ENCODE data around the gene ASB1. TPM values are rescaled to one million over a fixed set of nuclear protein-coding genes. Genes with fewer than 3 reads are reported as not detected.
"Not testable (repeated sequence)": the region's sequence is repeated elsewhere in the genome, so short reads cannot be mapped to it uniquely, and the experiment has no call there.

The ASB1 gene
- polyA plus RNA-seq, 3 donors, result 27.3 to 33.2 (median 29.0) TPM

DNA sequence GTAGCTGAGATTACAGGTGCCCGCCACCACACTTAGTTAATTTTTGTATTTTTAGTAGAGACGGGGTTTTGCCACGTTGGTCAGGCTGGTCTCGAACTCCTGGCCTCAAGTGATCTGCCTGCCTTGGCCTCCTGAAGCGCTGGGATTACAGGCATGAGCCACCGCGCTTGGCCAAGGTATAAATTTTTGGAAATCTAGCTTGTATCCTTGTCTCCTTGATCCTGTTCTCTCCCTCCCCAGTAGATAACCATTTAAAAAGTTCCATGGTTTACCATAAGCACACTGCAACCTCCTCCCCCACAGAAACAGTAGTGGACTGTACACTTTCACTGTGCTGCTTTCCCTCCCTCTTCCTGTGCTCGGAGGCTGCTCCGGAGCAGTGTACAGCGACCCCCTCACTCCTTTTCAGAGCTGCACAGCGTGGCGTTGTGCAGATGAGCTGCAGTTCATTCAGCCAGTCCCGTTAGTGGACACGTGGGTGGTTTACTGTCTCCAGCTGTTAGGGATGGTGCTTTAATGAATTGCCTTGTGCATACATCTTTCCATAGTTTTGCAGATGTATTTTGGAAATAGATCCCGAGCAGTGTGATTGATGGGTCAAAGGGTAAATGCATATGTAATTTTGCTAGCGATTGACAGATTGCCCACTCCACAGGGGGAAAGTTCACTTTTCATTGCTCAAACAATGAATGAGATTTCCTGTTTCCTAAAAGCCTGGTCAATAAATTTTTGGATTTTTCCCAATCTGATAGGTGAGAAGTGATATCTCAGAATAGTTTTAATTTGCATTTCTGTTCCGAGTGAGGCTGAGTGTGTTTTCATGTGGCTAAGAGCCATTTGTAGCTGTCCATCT, 14.8 kb downstream of the ASB1 start:
- no peak for DNase-seq (ENCODE audit: low read depth in 3 of 3, low spot score in 2 of 3)

DNA sequence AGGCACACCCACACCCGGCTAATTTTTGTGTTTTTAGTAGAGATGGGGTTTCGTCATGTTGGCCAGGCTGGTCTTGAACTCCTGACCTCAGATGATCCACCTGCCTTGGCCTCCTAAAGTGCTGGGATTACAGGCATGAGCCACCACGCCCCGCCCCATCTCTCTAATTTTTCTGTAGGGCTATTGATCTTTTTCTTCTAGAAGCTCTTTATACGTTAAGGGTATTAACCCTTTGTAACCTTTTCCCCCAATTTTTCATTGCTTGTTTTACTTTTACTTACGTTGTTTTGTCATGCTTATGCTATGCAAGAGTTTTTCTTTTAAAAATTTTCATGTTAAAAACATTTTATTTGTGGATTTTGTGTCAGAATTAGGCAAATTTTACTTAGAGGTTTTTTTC, 15.5 kb downstream of the ASB1 start:
- not testable (repeated sequence) for DNase-seq (ENCODE audit: low read depth in 3 of 3, low spot score in 2 of 3)

DNA sequence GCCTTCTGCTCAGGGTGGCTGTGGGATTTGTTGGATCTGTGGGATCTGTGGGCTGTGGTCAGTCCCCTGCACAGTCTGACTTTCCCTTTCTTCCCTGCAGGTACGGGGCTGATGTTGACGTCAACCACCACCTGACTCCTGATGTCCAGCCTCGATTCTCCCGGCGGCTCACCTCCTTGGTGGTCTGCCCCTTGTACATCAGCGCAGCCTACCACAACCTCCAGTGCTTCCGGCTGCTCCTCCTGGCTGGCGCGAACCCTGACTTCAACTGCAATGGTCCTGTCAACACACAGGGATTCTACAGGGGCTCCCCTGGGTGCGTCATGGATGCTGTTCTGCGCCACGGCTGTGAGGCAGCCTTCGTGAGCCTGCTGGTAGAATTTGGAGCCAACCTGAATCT, 17.5 kb downstream of the ASB1 start:
- no peak for DNase-seq (ENCODE audit: low read depth in 3 of 3, low spot score in 2 of 3)

DNA sequence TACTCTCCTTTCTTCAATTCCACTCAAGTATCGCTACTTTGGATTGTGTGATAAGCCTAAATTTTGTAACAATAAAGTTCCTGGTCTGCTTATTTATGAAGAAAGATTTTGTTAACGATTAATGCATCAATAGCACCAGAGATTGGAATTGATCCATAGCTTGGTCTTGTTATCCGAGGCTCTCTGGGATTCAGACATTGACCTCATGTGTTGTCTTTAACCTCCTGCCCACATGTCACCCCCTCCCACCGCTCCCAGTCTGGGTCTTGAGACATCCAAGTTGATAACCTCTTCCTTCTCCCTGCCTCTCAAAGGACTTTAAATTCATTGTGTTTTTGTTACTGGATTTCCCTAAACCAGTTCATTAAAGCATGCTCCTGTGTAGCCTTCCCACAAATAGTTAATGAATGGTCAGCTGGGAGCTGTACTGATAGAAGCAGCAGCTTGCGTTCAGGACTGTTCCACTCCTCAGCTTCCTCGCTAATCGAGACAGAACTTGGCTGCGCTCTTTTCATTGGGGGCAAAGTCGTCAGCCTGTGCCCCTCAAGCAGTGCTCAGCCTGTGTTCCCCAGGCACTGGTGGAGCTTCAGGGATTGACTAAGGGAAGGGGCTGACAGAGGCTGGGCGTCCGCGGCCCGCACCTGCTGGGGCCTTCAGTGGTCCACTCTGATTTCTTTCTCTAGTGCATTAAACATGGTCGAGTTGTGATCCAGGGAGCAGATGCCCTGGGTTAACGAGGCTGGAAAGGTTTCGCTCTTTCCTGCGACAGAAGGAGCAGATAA, 18.9 kb downstream of the ASB1 start:
- no peak for DNase-seq (ENCODE audit: low read depth in 3 of 3, low spot score in 2 of 3)

DNA sequence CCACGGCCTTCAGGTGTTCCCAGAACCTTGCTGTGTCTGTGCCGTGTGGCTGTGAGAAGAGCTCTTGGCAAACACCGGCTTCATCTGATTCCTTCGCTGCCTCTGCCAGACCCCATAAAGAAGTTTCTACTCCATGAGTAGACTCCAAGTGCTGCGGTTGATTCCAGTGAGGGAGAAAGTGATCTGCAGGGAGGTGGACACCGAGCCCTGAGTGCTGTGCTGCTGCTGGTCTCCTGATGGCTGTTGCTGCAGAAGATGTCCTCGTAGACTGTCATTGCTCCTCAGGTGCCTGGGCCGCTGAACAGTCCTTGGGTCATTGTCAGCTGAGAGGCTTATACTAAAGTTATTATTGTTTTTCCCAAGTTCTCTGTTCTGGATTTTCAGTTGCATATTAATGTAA, 19.6 kb downstream of the ASB1 start:
- DNase-seq (ENCODE audit: low read depth in 3 of 3, low spot score in 2 of 3), result no peak

DNA sequence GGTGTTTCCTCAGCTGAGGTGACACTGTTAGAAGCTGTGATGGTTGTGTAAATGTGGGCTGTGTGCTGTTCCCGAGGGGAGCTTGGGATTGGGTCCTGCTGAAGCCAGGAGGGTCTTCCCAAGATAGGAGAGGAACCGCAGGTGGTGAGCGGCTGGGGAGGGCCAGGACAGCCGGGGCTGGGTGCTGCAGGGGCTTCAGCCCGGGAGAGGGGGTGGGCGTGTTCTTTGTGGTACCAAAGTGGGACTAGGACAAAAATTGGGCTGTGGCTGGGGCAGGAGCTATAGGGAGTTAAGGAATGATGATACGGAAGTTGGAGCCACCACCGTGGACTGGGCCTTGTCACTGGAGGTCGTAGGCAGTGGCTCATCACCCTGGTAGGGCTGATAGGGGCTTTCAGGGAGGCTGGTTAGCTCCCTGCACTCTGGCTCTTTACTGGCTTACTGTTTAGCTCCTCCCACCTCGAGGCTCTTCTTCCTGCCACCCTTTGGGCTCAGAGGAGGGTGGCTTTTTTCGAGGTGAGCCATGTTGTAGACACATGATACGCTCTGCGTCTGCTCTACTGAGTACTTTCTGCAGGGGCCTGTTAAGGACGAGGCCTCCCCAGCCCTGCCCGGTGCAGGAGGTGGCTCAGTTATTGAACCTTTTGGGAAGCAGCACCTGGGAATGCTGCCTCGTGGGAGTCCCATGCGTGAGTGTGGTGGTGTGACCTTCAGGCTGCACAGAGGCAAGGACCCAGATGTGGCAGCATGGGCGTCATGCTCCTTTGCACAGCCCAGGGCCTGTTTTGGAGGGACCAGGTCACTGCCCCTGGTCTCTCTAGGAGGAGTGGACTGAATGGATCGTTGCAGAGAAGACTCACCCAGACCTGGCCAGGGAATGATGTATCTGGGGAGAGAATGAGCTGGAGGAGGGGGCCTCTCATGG, 21.6 kb downstream of the ASB1 start:
- no peak for DNase-seq (ENCODE audit: low read depth in 3 of 3, low spot score in 2 of 3)

DNA sequence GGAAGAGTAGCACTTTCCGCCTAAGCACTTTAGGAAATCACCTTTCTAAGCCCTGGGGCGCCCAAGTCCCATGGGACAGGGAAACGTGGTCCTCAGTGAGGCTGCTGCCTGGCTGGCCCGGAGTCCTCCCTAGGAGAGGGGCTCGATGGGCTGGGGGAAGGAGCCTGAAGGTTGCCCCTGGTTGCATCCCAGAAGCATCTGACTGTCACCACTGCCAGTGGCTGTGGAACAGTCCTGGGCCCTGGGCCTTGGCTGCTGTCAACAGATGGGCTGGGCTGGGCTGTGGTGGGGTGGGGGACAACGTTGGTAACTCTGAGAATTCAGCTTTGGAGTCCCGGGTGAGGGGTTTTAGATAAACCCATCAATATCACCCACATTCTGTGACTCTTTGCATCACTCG, 22.5 kb downstream of the ASB1 start:
- DNase-seq (ENCODE audit: low read depth in 3 of 3, low spot score in 2 of 3), result no peak

DNA sequence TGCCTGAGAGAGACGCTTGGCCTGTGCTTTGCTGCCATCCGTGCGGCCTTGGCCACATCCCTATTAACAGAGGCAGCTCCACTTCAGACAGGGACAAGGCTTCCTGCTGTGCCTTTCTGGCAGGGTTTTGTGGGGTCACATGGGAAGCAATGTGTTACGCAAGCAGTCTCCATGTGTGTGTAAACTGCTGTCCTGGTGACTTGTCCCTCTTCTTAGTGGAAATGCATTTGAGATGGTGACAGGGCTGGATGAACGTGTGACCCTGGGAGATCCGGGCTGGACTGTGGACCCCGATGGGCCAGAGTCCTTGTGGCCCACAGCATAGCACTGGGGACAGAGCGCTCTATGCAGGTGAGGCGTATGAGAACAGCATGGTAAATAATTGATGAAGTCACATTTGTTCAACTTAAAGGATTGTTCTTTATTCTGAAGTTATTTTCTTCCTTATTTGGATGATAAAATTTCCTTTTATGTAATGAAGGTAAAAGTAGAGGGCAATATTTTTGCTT, 23.2 kb downstream of the ASB1 start:
- no peak for DNase-seq (ENCODE audit: low read depth in 3 of 3, low spot score in 2 of 3)

DNA sequence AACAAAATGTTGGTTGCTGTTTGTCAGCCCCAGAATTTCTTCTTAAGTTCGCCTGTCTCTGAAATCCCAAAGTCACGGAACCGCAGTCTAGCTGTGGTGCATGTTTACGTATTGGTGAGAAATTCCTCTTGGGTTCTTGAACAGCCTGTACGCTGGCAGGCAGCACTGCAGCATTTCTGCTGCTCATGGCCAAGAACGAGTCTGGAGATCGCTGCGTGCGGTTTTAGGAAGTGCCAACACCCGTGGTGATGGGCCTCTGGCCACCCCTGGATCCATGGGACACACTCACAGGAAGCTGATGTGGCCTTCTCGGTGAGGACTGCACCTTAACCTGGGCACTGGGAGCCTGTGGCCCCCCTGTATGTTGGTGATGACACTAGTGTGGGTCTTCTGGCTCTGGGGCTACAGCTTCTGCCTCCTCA, 23.7 kb downstream of the ASB1 start:
- DNase-seq (ENCODE audit: low read depth in 3 of 3, low spot score in 2 of 3), result no peak

DNA sequence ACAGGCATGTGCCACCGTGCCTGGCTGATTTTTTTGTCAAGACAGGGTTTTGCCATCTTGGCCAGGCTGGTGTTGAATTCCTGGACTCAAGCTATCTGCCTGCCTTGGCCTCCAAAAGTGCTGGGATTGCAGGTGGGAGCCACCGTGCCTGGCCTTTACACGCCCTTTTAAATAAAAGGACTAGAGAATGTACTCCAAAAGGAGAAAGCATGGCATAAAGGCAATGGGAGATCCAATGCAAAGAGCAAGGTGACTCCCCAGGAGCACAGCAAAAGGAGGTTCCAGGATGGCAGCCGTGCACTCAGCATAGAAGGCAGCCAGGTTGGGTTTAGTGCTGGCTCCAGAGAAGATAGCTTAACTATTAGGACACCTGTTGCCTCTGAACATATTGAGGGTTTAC, 27.1 kb downstream of the ASB1 start:
- no peak for DNase-seq (ENCODE audit: low read depth in 3 of 3, low spot score in 2 of 3)

DNA sequence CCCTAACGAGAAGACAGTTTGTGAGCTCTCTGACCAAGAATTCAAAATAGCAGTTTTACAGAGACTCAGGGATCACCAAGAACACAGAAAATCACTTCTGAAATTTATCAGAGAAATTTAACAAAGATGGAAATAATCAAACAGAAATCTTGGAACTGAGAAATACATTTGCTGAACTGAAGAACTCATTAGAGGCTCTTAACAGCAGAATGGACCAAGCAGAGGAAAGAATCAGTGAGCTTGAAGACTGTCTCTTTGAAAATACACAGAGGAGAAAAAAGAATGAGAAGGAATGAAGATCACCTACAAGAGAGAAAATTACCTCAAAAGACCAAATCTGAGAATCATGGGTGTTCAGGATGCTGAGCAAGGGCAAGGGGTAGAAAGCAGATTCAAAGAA, 29.7 kb downstream of the ASB1 start:
- no peak for DNase-seq (ENCODE audit: low read depth in 3 of 3, low spot score in 2 of 3)

DNA sequence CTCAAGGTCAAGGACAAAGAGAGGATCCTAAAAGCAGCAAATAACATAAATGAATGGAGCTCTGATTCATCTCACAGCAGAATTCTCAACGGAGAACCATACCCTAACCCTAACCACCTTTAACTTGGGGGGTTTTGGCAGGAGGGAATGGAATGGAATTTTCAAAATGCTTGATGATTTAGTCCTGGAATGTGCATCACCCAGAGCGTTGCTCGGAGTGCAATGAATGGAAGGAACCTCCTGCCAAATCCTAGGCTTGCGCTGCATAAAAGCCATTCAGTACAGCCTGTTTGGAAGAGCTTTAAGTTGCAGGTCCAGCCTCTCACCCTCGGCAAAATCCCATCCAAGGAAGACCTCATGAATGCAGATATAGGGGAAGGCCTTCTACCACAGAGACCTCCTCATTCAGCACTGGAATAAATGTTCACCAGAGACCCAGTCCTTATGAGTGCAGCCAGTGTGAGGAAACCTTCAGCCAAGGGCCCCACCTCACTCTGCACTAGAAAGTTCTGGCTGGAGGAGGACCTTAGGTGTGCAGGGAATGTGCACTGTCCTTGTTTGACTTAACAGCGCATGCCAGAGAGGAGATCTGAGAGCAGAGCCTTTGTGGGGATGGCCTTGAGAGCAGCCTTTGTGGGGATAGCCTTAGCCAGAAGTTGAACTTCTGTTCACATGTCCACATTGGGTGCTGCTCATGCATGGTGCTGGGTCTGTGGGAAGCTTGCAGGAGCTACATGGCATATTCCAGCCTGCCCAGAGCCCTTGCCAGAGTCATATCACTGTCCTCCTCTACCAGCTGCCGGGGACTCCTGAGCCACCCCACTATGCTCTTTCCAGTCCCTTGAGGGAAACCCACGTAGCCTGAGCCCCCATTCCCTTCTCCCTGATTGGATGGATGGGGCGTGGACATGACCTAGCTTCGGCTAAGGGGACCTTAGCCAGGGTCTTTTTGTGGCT, 30.5 kb downstream of the ASB1 start:
- no peak for DNase-seq (ENCODE audit: low read depth in 3 of 3, low spot score in 2 of 3)

DNA sequence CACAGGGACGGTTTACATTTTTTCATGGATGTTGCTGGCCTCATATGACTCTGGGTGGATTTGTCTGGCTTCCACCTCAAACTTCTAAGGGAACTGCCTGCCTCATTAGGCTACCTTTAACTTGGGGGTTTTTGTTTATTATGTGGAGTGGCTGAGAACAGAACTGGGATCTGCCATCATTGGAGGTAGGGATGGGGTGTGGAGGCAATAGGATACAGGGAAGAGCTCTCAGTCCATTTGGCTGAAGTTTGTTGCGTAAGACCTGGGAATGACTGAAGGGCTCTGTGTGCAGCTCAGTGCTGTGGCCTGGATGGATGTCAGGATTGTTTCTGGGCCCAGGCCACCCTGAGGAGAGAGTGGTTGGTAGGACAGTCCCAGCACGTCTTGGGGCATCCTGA, 31.2 kb downstream of the ASB1 start:
- no peak for DNase-seq (ENCODE audit: low read depth in 3 of 3, low spot score in 2 of 3)

DNA sequence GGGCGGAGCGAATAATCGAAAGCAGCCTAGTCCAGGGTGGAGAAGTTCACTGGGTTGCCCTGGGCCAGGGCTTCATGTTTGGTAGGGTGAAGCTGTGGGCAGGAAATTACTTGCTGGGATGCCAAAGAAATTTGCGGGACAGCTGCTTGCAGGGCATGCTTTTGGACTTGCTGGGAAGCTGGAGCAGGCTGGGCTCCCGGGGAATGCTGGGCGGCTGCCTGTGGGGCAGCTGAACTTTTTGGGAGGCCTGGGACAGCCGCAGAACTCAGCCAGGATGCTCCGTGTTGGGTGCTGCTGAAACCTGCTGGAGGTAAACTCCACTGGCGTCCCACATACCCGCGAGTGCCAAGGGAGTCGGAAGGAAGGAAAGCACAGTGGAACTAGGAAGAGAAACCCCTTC, 31.9 kb downstream of the ASB1 start:
- DNase-seq (ENCODE audit: low read depth in 3 of 3, low spot score in 2 of 3), result no peak

DNA sequence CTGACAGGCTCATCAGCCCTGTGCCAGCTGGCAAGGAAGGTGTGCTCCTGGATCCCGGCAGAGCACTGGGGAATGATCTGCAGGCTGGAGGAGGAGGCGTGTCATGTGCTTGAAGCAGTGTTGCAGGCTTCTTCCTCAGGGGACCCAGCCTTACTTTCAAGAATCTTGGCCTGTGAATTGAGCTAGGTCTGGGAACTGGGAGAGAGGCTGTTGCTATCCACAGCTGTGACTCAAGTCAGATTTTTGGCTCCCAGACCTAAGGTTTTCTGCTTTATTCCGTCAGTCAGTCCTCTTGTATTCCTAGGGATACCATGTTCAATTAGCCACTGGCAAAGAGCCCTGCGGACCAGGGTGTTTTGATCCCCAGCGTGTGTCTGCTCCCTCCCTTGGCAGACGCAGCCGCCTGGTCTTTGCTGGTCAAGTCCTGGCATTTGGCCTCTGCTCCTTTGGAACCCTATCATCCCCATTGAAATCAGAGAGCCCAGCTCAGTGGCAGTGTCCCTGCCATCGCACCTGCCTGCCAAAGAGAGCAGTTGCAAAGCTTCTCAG, 32.4 kb downstream of the ASB1 start:
- DNase-seq (ENCODE audit: low read depth in 3 of 3, low spot score in 2 of 3), result no peak

DNA sequence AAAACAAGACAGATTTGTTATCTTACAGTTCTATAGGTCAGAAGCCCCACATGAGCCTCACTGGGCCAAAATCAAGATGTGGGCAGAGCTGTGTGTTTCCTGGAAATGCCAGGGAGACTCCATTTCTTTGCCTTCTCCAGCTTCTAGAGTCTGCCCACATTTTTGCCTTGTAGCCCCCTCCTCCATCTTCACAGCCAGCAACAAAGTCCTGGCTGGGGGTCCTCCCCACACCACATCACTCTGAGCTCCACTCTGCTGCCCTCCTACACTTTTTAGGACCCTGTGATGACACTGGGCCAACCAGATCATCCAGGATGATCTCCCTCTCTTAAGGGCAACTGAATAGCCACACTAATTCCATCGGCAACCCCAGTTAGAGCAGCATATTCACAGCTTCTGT, 34.3 kb downstream of the ASB1 start:
- no peak for DNase-seq (ENCODE audit: low read depth in 3 of 3, low spot score in 2 of 3)

DNA sequence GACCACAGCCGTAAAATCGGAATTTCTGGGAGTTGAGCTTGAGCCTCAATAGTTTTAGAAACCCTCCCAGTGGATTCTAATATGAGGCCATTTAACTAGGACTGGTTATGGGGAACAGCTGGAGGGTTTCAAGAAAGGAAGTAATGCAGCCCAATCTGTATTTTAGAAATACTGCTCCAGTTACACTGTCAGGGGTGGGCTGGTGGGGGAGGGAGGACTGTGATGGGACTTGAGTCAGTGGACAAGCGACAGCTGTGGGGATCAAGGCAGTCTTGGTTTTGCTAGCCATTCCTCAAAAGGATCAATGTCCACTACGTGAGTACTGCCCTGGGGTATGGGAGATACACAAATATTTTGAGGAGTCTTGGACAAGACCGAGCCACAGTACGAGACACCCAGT, 34.8 kb downstream of the ASB1 start:
- peak in 1 of 3 donors; percentile 54 for DNase-seq (ENCODE audit: low read depth in 3 of 3, low spot score in 2 of 3)

DNA sequence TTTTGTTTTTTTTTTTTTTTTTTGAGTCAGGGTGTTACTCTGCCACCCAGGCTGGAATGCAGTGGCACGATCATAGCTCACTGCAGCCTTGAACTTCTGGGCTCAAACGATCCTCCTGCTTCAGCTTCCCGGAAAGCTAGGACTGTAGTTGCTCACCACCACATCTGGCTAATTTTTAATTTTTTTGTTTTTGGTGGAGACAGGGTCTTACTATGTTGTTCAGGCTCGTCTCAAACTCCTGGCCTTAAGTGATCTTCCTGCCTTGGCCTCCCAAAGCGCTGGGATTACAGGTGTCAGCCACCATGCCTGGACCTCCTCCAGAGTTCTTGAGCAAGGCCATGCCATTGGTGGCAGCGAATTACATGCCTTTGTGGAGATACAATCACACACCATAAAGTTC, 35.2 kb downstream of the ASB1 start:
- DNase-seq (ENCODE audit: low read depth in 3 of 3, low spot score in 2 of 3), result no peak

DNA sequence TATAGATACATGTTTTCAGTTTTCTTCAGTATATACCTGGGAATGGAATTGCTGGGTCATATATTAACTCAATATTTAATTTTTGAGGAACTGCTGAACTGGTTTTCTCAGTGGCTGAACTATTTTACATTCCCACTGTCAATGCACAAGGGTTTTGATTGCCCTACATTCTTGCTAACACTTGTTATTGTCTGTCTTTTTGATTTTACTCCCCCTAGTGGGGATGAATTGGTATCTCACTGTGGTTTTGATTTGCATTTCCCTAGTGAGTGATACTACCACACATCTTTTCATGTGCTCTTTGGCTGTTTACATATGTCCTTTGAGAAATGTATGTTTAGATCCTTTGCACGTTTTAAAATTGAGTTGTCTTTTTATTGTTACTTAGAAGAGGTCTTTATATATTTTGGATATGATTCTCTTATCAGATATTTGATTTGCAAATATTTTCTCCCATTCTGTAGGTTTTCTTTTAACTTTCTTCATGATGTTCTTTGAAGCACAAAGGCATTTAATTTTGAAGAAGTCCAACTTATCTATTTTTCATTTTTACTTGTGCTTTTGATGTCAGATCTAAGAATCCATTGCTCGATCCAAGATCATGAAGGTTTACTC, 36.2 kb downstream of the ASB1 start:
- DNase-seq (ENCODE audit: low read depth in 3 of 3, low spot score in 2 of 3), result no peak
